Left ventricle myocardium inferior (tissue), 1 donor: Measurements from ENCODE around the gene ACYP1. TPM values are rescaled to one million over a fixed set of nuclear protein-coding genes. Genes with fewer than 3 reads are reported as not detected.

ENCODE experiments used
- DNase-seq: peaks from one replicate; pipeline ENCODE4 v3.0.0-alpha.2; 2020
- H3K27ac ChIP-seq: fragments of 200-600 bp; replicated peaks from 2 replicates; pipeline ENCODE4 v1.8.0; 2021
- H3K27me3 ChIP-seq: fragments of 200-600 bp; 2 replicates; pipeline ENCODE4 v1.8.0; 2021; ENCODE audit warnings: low read depth
- H3K36me3 ChIP-seq: fragments of 200-600 bp; 2 replicates; pipeline ENCODE4 v1.8.0; 2021
- H3K4me1 ChIP-seq: fragments of 200-600 bp; 2 replicates; pipeline ENCODE4 v1.8.0; 2021
- H3K4me3 ChIP-seq: fragments of 200-600 bp; 2 replicates; pipeline ENCODE4 v1.8.0; 2021; ENCODE audit warnings: mild to moderate bottlenecking, moderate library complexity
- H3K9me3 ChIP-seq: fragments of 200-600 bp; replicated peaks from 2 replicates; pipeline ENCODE4 v1.8.0; 2021
- intact Hi-C: fragments of 100-400 bp; cut with micrococcal nuclease; formaldehyde crosslinking; loops from one replicate; pipeline ENCODE4 v1.11.0; 2022
- long read RNA-seq: library from polyadenylated mRNA; unstranded; transcript quantifications from one replicate; pipeline ENCODE4 v2.0.0, GENCODE V29; 2021
- total RNA-seq: library from RNA; stranded (reverse); fragmentation: NEBNext Ultra II Directional; extraction: Animal tissue kit (Norgen Biotek cat#: 25700); gene quantifications from one replicate; pipeline ENCODE4 v1.2.1, GENCODE V29; 2021
- TF ChIP-seq, protein P1 (sequence below): fragments of 200-600 bp; IDR thresholded peaks from 2 replicates; pipeline ENCODE4 v1.8.0; 2021; ENCODE audit warnings: antibody characterized with exemption, mild to moderate bottlenecking, borderline replicate concordance
- donor health status: DM: no; HTN: yes; CAD: no; lungs with severe emphysema.

The ACYP1 gene
- 14.0 TPM for total RNA-seq
- long read RNA-seq, partial matches to known transcripts = 0 of 10 reads
- long read RNA-seq, other reads (novel, unspliced or antisense) = 2 of 10 reads

DNA sequence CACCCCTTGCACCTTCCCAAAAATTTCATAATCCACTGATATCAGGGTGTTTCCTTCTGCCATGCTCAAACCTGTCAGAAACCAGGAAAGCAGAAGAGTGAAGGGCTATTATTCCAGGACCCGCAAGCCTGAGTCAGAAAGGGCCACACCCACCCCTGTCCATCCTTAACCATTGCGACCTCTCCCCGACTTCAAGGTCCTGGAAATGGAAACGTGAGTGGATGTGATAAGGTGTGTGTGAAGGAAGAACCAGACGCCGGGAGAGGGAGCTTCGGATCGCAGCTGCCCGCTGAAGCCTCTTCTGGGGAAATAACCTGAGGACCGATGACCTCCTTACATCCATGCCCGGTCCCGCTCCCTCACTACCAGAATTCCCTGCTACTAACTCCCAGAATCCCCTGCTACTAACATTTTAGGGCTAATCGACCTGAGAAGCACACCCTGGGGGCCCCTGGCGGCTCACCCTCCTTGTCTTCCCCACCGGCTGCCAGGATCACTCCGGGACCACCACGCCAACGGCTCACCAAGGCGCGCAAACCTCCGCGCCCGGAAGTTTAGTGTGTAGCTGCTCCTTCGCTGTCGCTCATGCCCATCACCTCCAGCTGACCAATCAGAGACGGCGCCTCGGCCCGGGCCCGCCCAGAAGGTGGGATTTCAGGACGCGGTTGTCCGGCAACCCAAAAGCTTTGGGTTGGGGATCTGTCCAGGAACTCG, at the start of gene ACYP1:
ACYP1 (minus strand) TSS at position 534 of the 714 bp plus-strand sequence; CDS start at position 63, 471 bp downstream.
- H3K27me3 ChIP-seq = no peaks in the 10 kb centered on the region
- H3K27ac ChIP-seq = peak within 1 kb of the TSS; percentile 81
- intact Hi-C loops = loop anchor here (10.0 kb wide), 1 partner anchor 119 kb away; no protein-coding TSS in a partner anchor
- no peaks in the 10 kb centered on the region for H3K36me3 ChIP-seq
- peak within 1 kb of the TSS; percentile 91 for H3K4me3 ChIP-seq
- peaks cover 43% of the 10 kb centered on the region for H3K4me1 ChIP-seq
- TF ChIP-seq, protein P1, sequence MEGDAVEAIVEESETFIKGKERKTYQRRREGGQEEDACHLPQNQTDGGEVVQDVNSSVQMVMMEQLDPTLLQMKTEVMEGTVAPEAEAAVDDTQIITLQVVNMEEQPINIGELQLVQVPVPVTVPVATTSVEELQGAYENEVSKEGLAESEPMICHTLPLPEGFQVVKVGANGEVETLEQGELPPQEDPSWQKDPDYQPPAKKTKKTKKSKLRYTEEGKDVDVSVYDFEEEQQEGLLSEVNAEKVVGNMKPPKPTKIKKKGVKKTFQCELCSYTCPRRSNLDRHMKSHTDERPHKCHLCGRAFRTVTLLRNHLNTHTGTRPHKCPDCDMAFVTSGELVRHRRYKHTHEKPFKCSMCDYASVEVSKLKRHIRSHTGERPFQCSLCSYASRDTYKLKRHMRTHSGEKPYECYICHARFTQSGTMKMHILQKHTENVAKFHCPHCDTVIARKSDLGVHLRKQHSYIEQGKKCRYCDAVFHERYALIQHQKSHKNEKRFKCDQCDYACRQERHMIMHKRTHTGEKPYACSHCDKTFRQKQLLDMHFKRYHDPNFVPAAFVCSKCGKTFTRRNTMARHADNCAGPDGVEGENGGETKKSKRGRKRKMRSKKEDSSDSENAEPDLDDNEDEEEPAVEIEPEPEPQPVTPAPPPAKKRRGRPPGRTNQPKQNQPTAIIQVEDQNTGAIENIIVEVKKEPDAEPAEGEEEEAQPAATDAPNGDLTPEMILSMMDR = no peak
- DNase-seq = peak; percentile 93
- peaks cover 6% of the 10 kb centered on the region for H3K9me3 ChIP-seq

DNA sequence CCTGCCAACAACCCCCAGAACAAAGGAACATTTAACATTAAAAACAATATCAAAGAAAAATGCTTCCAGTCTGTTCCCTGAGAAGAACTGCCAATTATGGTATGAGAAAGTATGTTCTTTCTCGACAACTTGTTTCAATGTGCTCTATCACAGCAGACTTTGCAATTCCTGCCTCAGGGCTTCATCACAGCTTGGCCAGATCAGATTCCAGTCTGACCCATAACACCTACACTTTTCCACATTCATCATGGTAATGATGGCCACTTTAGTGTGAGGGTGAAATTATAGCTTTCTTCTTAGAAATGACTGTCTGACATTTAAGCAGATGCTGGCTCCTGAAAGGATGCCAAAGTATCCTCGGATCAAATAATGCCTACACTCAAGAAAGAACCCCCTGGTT, 46.1 kb upstream of the ACYP1 start:
- Histone ChIP-seq H3K4me3 (no peak overlapping the region), H3K36me3 (peaks cover 100% of the 10 kb centered on the region), H3K4me1 (no peaks in the 10 kb centered on the region), H3K27me3 (no peaks in the 10 kb centered on the region), H3K9me3 (no peaks in the 10 kb centered on the region), H3K27ac (no peak overlapping the region)
- no peak for DNase-seq
- intact Hi-C loops = no loop called here
- TF ChIP-seq, protein P1 = no peak

DNA sequence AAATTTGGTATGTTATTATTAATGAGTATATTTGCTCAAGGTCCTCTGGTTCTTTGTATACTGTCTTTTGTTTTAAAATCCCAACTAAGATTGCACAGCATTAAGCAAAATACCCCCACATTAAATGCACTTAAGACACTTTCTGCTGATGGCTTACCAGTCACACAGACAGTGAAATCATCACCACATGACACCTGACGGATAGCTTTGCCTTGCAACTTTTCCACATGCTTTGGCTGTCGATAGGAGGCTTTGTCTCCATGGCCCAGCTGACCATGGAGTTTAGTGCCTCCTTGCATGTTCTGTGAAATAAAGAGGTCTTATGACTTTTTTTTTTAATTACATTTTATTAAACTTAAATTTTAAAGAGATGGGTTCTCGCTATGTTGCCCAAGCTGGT, 43.4 kb upstream of the ACYP1 start:
- Histone ChIP-seq H3K27ac (no peak overlapping the region), H3K4me1 (no peaks in the 10 kb centered on the region), H3K36me3 (peaks cover 97% of the 10 kb centered on the region), H3K4me3 (no peak overlapping the region), H3K9me3 (no peaks in the 10 kb centered on the region), H3K27me3 (no peaks in the 10 kb centered on the region)
- intact Hi-C loops = no loop called here
- TF ChIP-seq, protein P1 = no peak
- DNase-seq = no peak

DNA sequence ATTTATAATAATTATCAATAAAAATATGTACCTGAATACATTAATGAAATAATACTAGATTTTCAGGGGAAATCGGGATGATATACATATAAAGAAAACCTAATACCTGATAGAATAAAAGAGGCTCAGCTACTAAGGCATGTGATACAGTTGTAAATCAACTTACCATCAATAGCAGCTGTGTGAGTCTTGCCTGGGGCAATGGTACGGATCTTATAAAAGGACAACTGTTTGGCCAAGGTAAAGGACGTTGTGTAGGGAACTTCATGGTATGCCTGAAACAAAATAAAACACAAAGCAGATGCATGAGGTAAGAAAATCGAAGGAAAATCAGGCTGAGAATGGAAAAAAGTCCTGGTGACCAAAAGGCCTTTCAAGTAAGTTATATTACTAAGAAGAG, 37.7 kb upstream of the ACYP1 start:
- TF ChIP-seq, protein P1 = no peak
- H3K9me3 ChIP-seq = no peaks in the 10 kb centered on the region
- intact Hi-C loops = no loop called here
- H3K4me1 ChIP-seq = peaks cover 11% of the 10 kb centered on the region
- H3K27me3 ChIP-seq = no peaks in the 10 kb centered on the region
- no peak overlapping the region for H3K27ac ChIP-seq
- H3K36me3 ChIP-seq = peaks cover 96% of the 10 kb centered on the region
- no peak for DNase-seq
- H3K4me3 ChIP-seq = no peak overlapping the region

DNA sequence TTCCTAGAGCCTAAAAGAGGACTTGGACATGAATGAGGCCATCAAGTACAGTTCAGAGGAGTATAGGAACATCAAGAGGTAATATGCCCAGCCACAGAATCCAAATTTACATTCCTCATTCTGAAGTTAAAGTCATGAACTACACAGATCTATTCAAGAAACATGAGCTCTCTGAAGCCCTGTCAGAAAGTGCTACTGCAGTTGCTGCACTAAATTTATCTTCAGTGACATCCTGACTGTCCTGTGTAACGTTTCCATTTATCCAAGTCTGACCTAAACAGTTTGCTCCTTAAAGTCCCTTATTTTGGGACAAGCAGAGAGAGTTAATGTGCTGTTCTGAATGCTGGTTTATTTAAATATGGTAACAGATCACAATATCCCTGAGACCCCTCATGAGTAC, 34.9 kb upstream of the ACYP1 start:
- Histone ChIP-seq H3K4me3 (no peak overlapping the region), H3K9me3 (no peaks in the 10 kb centered on the region), H3K4me1 (peaks cover 11% of the 10 kb centered on the region), H3K36me3 (peaks cover 96% of the 10 kb centered on the region), H3K27me3 (no peaks in the 10 kb centered on the region), H3K27ac (no peak overlapping the region)
- DNase-seq = no peak
- TF ChIP-seq, protein P1 = no peak
- intact Hi-C loops = no loop called here
